ENCODE data around the gene TCOF1. TPM values are rescaled to one million over a fixed set of nuclear protein-coding genes. Genes with fewer than 3 reads are reported as not detected.

Gene TCOF1
- total RNA-seq, 1 donor from 2014 or later = 33.2 TPM

- no peak overlapping the region for H3K4me3 ChIP-seq (ENCODE audit: low read depth, low read length)
- no peak for DNase-seq (ENCODE audit: low read depth)
- H3K27me3 ChIP-seq (ENCODE audit: control insufficient read depth, insufficient read depth, low read length) = no peaks in the 10 kb centered on the region
- TF ChIP-seq, protein P1, sequence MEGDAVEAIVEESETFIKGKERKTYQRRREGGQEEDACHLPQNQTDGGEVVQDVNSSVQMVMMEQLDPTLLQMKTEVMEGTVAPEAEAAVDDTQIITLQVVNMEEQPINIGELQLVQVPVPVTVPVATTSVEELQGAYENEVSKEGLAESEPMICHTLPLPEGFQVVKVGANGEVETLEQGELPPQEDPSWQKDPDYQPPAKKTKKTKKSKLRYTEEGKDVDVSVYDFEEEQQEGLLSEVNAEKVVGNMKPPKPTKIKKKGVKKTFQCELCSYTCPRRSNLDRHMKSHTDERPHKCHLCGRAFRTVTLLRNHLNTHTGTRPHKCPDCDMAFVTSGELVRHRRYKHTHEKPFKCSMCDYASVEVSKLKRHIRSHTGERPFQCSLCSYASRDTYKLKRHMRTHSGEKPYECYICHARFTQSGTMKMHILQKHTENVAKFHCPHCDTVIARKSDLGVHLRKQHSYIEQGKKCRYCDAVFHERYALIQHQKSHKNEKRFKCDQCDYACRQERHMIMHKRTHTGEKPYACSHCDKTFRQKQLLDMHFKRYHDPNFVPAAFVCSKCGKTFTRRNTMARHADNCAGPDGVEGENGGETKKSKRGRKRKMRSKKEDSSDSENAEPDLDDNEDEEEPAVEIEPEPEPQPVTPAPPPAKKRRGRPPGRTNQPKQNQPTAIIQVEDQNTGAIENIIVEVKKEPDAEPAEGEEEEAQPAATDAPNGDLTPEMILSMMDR (IDR thresholded peaks at IDR 0.05; ENCODE audit: insufficient read depth, low read length, poor library complexity, severe bottlenecking) = no peak
- peaks cover 9% of the 10 kb centered on the region for H3K36me3 ChIP-seq (ENCODE audit: control insufficient read depth, insufficient read depth, low read length)
Observed at GRCh38 chr5:150391064-150391834, 33.8 kb downstream of the TCOF1 start.

- Histone ChIP-seq H3K4me3 (ENCODE audit: low read depth, low read length) (no peak overlapping the region), H3K27me3 (ENCODE audit: control insufficient read depth, insufficient read depth, low read length) (no peaks in the 10 kb centered on the region), H3K36me3 (ENCODE audit: control insufficient read depth, insufficient read depth, low read length) (peaks cover 9% of the 10 kb centered on the region)
- DNase-seq (ENCODE audit: low read depth) = no peak
- TF ChIP-seq, protein P1 (IDR thresholded peaks at IDR 0.05; ENCODE audit: insufficient read depth, low read length, poor library complexity, severe bottlenecking) = no peak
Observed at GRCh38 chr5:150391986-150392385, 34.5 kb downstream of the TCOF1 start.

DNA sequence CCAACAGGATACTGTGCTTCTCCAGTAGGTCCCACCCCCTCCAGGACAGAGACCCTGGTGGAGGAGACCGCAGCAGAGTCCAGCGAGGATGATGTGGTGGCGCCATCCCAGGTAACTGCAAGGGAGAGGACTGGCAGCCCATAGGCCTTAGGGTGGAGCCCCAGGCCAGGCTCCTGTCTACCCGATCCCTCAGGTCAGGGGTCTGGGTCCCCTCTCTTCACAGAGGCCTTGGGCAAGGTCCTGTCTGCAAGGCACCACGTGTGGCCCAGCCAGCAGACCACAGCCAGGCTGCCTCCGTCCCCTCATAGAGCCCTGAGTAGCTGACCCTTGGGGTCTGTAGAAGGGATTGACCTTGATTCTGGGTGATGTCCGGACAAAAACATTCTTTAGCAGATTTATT lies 35.2 kb downstream of the TCOF1 start:
- no peak for DNase-seq (ENCODE audit: low read depth)
- peaks cover 9% of the 10 kb centered on the region for H3K36me3 ChIP-seq (ENCODE audit: control insufficient read depth, insufficient read depth, low read length)
- H3K4me3 ChIP-seq (ENCODE audit: low read depth, low read length) = no peak overlapping the region
- H3K27me3 ChIP-seq (ENCODE audit: control insufficient read depth, insufficient read depth, low read length) = no peaks in the 10 kb centered on the region
- TF ChIP-seq, protein P1 (IDR thresholded peaks at IDR 0.05; ENCODE audit: insufficient read depth, low read length, poor library complexity, severe bottlenecking) = no peak

DNA sequence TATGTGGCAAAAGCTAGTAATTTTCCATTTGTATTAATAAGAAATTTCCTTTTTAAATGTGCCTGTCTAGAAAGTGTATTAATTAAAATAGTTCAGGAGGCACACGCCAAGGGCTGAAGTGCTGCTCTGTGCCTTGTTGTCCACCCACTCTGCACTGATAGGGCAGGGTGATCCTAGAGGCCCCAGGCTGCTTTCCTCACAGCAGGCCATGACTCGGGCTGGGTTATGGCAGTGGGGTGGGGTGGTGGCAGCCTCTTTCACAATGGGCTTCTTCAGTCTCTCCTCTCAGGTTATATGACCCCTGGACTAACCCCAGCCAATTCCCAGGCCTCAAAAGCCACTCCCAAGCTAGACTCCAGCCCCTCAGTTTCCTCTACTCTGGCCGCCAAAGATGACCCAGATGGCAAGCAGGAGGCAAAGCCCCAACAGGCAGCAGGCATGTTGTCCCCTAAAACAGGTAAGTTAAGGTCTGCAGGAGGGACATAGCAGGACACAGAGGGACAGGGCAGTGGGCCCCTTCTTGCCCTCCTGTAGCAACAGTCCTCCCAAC lies 35.7 kb downstream of the TCOF1 start:
- no peaks in the 10 kb centered on the region for H3K27me3 ChIP-seq (ENCODE audit: control insufficient read depth, insufficient read depth, low read length)
- peaks cover 9% of the 10 kb centered on the region for H3K36me3 ChIP-seq (ENCODE audit: control insufficient read depth, insufficient read depth, low read length)
- no peak overlapping the region for H3K4me3 ChIP-seq (ENCODE audit: low read depth, low read length)
- TF ChIP-seq, protein P1 (IDR thresholded peaks at IDR 0.05; ENCODE audit: insufficient read depth, low read length, poor library complexity, severe bottlenecking) = no peak
- no peak for DNase-seq (ENCODE audit: low read depth)

- TF ChIP-seq, protein P1 (IDR thresholded peaks at IDR 0.05; ENCODE audit: insufficient read depth, low read length, poor library complexity, severe bottlenecking) = no peak
- Histone ChIP-seq H3K36me3 (ENCODE audit: control insufficient read depth, insufficient read depth, low read length) (peaks cover 9% of the 10 kb centered on the region), H3K4me3 (ENCODE audit: low read depth, low read length) (no peak overlapping the region), H3K27me3 (ENCODE audit: control insufficient read depth, insufficient read depth, low read length) (no peaks in the 10 kb centered on the region)
- no peak for DNase-seq (ENCODE audit: low read depth)
Observed at GRCh38 chr5:150394131-150394530, 36.6 kb downstream of the TCOF1 start.

All from kidney epithelial cell (primary cell).